NCI-H1436 treated with DMSO at 0.1 percent for 48 hours (cell line): ENCODE data around the gene FEN1.

Experiments used
- DNase-seq: peaks from one replicate; lab custom pipeline; 2025; lab: John Stamatoyannopoulos, UW

Gene FEN1

DNA sequence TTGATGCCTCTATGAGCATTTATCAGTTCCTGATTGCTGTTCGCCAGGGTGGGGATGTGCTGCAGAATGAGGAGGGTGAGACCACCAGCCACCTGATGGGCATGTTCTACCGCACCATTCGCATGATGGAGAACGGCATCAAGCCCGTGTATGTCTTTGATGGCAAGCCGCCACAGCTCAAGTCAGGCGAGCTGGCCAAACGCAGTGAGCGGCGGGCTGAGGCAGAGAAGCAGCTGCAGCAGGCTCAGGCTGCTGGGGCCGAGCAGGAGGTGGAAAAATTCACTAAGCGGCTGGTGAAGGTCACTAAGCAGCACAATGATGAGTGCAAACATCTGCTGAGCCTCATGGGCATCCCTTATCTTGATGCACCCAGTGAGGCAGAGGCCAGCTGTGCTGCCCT lies 2.7 kb downstream of the FEN1 start:
- no peak for DNase-seq

DNA sequence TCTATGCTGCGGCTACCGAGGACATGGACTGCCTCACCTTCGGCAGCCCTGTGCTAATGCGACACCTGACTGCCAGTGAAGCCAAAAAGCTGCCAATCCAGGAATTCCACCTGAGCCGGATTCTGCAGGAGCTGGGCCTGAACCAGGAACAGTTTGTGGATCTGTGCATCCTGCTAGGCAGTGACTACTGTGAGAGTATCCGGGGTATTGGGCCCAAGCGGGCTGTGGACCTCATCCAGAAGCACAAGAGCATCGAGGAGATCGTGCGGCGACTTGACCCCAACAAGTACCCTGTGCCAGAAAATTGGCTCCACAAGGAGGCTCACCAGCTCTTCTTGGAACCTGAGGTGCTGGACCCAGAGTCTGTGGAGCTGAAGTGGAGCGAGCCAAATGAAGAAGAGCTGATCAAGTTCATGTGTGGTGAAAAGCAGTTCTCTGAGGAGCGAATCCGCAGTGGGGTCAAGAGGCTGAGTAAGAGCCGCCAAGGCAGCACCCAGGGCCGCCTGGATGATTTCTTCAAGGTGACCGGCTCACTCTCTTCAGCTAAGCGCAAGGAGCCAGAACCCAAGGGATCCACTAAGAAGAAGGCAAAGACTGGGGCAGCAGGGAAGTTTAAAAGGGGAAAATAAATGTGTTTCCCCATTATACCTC lies 3.3 kb downstream of the FEN1 start:
- no peak for DNase-seq

DNA sequence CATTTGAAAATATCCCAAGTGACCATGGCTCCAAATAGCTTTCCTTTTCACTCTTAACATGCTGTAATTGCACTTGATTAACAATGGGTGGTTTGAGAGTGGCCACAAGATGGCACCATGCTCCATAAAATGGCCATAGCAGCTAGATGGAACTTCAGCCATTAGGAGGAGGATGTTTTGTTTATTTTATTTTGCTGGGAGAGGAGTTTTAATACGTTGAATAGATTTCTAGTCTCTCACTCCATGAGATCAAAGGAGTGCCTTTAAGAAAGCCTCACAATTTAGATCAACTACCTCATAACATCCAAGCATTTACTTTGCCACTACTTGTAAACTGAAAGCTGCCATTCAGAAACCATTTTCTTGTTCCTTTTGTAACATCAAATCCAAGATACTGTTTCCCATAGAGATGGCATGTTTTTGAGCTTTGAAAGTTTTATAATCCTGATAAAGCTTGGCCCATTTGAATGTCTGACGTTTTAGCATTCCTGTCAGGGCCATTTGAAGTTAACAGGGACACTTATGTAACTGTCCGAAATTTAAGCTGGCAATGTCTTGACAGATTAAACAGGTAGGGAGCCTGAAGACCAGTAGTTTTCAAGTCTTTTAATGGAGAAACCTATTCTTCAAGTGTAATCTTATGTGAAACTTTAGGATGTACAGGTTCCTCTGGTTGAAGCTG lies 4.7 kb downstream of the FEN1 start:
- DNase-seq: peak; percentile 40

DNA sequence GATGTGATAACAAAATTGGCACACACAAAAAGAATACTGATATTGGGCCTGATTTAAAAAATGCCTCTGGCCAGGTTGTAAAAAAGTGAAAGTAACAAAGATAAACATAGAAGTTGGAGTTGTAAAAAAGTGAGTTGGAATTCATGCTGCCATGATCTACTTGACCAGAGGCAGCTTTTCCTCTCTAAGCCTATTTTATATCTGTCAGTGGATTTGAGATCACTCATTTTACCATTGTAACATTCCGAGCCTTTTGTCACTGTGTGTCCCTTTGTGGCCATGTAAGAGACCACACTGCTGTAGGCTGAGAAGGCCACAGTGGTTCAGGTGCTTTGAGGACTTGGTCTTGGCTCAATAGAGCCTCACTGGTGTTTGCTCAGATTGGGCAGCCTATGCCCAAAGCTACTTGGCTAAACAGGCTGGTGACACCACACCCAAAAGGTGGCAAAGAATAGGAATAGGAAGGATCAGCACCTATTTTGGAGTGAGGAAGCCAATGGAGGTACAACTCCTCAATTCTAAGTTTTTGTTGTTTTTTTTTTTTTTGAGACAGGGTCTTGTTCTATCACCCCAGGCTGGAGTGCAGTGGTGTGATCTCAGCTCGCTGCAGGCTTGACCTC lies 7.1 kb downstream of the FEN1 start:
- DNase-seq: no peak

DNA sequence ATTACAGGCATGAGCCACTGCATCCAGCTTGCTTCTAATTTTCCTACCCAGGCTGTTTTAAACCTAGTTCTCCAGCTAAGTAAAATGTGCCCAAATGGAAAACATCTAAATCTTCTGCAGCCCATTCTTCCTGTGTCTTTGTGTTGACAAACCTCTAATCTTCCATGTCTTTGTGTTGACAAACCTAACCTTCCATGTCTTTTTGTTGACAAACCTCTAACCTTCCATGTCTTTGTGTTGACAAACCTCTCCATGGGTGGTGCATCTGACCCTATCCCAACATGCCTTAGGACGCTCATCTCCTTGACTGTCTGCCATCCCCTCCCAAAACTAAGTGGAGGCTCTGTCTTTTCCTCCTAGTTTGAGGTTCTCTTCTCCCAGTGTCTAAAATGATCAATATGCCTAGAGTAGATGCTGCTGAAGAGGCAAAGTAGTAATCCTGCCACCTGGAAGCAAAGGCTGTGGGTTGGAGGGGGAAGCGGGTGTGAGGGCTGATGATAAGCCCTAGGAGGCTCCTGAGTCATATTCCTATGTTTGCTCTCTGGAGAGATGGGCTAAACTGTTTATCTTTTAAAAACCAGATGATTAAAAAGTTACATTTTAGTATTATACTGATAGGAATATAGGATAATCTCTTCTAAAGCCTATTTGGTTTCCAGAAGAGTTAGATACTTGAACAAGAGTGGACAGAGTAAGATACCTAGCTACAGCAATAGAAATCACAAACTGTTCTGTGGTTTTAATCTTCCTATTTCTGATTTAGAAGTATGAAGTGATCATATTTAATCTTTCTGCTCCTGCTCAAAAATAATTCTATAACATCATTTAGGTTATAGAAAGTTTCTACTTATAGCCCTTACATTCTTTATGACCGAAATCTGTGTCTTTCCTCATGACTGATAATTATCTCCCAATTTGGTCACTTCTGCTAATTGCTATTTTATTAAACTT lies 7.9 kb downstream of the FEN1 start:
- no peak for DNase-seq

DNA sequence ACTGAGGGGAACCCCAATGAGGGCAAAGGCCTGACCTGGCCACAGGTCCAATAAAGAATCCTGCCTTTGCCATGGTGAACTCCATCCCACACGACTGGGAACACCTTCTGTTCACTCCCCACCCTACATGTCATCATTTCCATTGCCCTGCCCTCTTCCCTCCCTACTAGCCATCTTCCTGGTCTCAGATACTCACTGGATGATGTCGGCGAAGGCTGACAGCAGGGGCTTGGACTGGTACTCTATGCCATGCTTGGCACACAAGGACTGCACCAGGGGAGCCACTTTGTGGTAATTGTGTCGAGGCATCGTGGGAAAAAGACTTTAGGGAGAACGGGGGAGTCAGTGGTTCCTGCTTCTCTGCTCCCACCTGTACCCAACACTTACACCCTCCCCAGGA lies 9.9 kb downstream of the FEN1 start:
- no peak for DNase-seq

DNA sequence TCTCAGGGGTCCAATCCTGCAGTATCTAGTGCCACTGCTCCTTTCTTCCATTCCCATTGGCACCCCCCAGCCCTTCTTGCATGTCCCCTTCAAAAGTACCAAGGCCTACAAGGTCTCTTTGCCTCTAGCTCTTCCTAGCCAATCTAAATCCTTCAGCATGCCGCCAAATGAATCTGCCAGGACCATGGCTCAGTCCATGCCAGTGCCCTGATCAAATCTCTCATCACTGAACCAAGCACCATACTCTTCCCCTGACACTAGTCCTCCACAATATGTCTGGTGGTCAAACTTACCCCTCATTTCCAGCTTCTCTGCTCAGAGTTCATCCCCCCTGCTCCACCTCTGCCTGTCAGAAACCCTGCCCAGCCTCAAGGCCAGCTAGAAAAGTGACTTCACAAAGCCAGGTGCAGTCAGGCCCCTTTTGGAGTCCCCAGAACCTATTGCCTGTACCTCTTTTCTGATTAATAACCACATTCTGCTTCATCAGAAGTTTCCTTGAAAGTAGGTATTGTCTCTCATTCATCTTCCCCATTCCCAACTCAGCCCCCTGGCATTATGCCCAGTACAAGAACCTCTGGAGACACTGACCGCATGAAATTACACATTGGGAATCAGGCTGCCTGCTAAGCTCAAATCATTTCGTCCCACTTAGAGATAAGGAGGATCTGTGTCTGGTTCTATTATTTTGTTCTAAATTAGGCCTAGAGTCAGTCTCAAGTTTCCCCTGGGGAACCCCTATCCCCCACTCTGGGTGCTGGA lies 11.4 kb downstream of the FEN1 start:
- DNase-seq: no peak

DNA sequence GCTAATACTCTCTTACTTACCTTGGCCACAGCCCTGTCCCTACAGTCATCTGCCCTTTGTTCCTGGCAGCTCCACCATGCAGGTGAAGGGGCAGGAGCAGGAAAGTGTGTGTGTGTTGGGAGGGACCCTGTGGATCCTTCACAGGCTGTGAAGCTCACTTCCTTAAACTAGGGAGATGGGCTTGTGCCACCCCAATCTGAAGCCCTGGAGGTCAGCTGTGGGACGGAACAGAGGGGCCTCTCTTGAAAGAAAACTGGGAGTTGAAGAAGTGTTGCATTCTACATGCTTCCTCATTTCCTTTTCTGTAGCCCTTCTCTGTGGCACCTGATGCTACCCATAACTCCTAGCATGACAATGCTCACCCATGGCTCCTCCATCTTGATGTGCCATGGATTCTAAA lies 12.4 kb downstream of the FEN1 start:
- no peak for DNase-seq

DNA sequence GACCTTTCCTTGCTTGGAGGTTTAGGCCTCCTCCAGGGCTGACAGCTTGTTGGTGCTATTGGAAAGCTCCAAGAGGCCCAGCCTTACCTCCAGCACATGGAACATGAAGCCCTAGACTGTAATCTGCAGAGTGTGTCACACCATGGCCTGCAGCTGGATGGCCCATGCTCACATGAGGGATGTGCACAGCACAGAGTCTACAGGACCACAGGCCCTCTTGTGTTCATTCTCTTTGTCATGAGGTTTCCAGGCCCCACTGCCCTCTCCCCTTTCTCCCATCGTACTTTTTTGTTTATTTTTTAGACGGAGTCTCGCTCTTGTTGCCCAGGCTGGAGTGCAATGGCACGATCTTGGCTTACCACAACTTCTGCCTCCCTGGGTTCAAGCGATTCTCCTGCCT lies 14.1 kb downstream of the FEN1 start:
- no peak for DNase-seq

DNA sequence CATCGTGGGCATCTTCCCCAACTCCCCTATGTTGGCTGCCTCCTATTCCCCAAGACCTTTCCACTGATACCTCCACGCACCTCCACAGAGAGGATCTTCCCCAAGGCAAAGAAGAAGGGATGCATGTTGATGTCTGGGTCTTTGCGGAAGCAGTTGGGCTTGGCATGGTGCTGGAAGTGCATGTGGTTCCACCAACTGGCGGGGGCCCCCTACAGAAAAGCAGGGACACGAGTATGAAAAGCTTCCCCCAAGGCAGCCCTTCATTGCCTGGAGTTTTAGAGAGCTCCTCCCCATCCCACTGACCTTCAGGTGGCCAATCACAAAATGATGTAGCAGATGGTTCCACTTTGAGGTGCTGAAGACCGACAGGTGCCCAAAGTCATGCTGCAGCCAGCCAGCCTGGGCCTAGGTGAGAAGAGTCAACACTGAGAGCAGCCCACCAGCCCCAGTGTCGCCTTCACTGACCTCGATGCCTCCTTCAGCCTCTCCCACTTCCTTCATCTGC lies 18.0 kb downstream of the FEN1 start:
- DNase-seq: no peak

DNA sequence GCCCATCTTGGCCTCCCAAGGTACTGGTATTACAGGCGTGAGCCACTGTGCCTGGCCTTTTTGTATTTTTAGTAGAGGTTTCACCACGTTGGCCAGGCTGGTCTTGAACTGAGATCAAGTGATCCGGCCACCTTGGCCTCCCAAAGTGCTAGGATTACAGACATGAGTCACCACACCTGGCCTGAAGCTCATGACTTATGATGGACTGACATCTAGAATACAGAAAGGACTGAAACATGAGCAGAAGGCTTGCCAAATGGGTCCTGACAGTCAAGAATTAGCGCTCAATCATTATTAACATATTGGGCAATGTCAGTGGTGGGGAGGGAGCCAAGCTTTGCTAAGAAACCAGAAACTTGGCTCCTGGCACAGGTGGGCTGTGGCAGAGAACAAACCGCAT lies 19.1 kb downstream of the FEN1 start:
- no peak for DNase-seq

DNA sequence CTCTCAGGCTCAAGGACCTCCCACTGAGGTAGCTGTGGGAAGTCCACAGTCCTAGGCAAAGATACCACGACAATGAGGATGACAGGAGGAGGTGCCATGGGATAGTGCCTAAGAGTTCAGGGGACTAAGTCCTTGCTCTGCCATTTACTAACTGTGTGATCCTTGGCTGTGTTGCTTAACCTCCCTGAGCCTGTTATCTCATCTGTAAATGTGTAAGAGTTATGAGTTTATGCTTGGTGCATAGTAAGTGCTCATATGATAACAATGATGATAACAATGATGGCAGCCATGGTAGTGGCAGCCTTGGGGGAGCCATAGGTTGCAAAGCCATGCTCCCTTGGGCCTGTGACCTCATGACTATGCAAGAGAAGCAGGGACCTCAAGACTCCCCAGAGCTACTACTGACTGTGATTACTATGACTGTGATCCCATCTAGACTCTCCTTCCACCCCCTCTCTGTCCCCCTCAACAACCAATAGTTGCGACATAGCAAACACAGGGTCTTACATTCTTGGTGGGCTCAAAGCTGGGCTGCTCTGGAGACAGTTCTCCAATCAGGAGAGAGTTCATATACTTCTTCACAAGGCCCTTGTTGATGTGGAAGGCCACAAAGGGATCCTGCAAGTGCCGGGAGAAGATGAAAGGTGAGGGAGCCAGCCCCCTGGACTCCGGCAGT lies 20.2 kb downstream of the FEN1 start:
- DNase-seq: no peak

DNA sequence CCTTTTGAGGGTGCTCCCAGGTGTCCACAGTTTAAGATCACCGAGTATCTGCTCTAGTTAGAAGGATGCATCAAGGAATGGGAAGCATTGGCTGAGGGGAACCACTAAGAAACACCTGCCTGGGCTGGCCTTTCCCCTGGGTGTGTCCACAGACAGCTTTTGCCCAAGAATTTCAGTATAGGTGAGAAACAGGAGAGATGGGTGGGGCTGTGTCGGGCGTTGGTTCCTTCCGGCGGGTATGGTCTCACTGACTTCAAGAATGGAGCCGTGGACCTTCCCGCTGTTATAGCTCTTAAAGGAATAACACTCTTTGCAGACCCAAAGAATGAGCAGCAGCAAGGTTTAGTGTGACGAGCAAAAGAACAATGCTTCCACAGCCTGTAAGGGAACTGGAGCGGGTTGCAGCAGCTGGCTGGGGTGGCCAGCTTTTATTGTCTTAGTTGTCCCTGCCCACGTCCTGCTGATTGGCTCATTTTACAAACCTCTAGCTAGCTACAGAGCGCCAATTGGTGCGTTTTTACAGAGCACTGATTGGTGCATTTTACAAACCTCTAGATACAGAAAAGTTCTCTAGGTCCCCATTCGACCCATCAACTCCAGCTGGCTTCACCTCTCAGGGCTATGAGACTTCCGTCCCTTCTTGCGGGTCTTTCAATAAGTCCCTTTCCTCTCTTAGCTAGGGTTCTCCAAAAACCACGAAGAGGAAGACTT lies 21.7 kb downstream of the FEN1 start:
- peak; percentile 15 for DNase-seq

DNA sequence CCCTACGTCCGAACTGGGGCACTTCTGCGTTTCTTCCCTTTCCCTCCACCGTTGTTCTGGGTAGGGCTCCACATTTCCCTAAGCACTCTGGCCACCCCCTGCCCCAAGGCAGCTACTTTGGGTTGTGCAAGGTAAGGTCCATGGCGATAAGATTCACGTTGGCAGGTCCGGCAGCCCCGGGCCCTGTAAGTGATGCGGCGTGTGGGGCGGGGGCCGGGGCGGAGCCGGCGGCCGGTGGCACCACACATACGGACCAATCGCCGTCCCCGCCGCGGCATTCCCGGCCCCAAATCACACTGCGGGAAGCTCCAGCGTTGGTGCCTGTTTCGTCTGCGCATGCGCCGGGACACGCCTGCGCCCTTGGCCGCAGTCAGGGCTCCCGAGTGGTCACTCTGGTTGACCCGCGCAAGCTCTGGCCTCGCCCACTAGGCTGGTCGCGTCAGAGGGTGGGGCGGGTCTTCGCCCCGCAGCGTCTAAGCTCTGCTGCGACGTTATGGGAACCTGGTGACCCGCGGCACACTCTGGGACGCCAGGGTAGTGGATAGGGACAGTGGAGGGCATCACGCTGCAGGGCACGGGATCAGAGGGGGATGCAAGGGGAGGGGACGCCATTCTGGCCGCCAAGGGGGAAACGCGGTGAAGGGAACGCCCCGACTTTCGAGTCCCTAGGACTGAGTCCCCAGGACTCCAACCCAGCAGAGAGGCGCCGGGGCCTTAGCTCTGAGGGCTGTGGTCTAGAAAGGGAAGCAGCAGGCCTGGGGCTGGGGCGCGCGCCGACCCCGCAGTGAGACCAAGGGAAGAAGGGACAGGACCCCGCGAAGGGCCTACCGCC lies 22.5 kb downstream of the FEN1 start:
- DNase-seq: peak; percentile 48

DNA sequence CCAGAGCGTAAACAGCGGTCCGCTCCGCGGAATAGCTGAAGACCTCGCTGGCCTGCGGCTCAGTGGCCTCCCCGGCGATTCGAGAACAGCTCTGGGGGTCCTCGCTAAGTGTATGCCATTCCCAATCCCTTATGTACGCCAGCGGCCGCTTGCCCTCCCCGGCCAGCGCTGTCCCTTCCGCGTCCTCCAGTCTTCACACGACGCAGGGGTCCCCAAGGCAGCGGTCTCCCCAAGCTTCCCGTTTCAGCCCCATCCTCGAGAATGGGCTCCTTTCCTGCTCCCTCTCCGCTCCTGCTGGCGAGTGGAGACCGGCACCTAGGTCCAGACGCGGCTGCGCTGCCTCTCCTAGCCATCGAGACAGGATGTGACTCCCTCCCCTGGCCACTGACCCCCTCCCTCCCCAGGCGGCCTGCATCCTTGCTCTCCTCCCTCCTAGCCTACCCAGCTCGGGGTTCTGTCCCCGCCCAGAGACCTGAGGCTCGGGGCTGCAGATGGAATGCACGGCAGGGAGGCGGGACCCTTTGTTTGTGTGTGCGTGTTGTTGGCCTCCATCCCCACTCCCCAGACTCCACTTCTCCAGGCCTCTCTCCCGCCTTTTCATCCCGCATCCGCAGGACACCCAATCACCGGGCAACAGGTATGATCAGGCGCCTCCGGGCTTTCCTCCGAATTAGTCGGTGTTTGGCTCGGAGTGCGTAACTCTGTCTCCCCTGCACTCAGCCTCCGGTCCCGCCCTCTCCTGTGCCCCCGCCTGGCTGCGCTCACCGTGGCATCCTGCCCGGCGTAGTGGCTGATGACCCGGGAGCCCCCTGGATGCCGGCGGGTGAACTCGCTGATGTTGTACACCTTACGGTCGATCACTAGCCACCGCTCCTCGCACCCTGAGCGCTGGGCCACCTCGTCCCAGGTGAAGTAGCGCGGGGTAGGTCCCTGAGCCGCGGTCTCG lies 23.4 kb downstream of the FEN1 start:
- no peak for DNase-seq

DNA sequence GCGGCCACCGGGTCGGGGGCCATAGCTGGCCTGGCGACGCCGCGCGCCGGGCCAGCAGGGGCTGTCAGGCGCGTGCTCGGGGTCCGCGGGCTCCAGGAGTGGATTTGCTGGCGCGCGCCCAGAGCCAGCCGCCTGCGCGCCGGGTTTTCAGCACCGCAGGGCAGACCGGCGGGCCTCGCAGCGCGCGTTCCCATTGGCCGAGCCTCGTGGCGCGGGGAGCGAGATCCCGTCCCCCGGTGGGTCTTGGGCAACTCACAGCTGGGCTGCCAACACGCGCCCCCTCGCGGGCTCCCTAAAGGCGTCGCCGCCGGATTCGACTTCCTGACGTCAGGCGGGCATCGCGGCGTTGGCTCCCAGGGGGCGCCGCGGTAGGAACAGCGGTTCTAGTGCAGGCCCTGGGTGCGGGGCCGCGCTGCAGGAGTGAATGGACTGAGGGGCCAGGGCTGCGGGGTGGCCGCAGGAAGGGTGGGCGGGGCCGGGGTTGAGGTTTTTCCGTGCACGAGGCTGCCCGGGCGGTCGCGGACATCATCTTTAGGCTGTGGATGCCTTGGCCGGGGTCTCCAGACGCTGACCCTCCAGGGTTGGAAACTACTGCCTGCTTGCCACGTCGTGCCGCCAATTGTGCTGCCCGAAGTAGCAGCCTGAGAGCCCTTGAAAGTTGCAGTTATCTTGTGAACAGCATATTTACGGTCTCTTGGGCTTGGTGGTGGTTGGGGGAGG lies 24.2 kb downstream of the FEN1 start, which contains the start of gene FADS1:
FADS1 (minus strand) TSS at position 268 of the 720 bp plus-strand sequence; CDS start at position 194, 74 bp downstream.
- peak; percentile 88 for DNase-seq

DNA sequence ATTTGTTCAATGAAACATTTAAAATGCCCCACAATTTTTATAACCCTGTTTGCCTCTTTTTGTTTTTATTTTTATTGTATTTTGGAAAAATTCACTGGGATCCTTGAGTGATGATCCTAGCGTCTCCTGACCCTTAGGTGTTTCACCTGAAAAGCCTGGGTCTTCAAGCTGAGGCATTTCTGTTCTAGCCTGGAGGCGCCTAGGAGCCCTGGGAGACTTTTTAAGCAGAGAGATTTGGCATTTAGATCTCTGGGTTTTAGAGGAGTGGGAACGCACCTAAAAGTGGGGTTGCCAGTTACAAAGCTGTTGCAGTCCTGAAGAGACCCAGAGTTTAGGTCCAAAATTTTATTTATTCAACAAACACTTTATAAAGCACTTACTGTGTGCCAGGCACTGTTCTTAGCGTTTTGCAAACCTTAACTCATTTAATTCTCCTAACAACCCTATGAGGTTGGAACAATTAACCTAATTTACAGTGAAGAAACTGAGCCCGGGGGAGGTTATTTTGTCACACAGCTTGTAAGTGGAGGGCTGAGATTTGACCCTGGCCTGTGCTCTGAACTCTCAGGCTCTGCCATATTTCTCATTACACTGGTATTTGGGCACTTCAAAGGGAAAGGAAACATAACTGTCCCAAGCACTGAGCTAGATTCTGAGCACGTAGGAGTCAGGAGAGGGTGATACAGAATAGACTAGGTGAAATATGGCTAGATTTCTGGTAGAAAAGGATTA lies 24.9 kb downstream of the FEN1 start:
- no peak for DNase-seq
